ENCODE results near the gene KIF14. TPM values are rescaled to one million over a fixed set of nuclear protein-coding genes. Genes with fewer than 3 reads are reported as not detected.

KIF14 gene
- total RNA-seq, 2 donors from 2014 or later = 0.23 to 1.7 TPM

Other genes with a start within 250 kb of the KIF14 start
- 10 to 100 TPM in 1 of 2 donors, 1 to 10 TPM in 1; 7.5 to 12.6 TPM for gene ZNF281, start 210.7 kb downstream of the KIF14 start, total RNA-seq
- 10 to 100 TPM; 19.5 to 28.1 TPM for gene DDX59, start 49.2 kb upstream of the KIF14 start, total RNA-seq
- 10 to 100 TPM; 15.8 to 22.8 TPM for gene CAMSAP2, start 118.1 kb upstream of the KIF14 start, total RNA-seq